ENCODE results near the gene GPS2. TPM values are rescaled to one million over a fixed set of nuclear protein-coding genes. Genes with fewer than 3 reads are reported as not detected.

GPS2 gene
- total RNA-seq, 2 experiments from 2014 or later = 69.8 to 74.7 TPM

- Mint-ChIP-seq H3K27me3 (peaks cover 49% of the 10 kb centered on the region), H3K36me3 (ENCODE audit: low read depth) (no peaks in the 10 kb centered on the region), H3K9me3 (no peaks in the 10 kb centered on the region), H3K4me3 (no peak overlapping the region), H3K27ac (no peak overlapping the region), H3K4me1 (peaks cover 24% of the 10 kb centered on the region)
- DNase-seq = no peak
- POLR2A ChIA-PET = interaction anchor here (1.3 to 1.5 kb wide), 2 partner anchors 14 to 53 kb away, joined by 3 read pairs; partner anchors contain the start of gene ACAP1
- CTCF ChIA-PET = interaction anchor here (1.1 kb wide), 1 partner anchor 13 kb away, joined by 4 read pairs; no protein-coding TSS in a partner anchor
Observed at GRCh38 chr17:7283471-7284216, 31.5 kb downstream of the GPS2 start.

DNA sequence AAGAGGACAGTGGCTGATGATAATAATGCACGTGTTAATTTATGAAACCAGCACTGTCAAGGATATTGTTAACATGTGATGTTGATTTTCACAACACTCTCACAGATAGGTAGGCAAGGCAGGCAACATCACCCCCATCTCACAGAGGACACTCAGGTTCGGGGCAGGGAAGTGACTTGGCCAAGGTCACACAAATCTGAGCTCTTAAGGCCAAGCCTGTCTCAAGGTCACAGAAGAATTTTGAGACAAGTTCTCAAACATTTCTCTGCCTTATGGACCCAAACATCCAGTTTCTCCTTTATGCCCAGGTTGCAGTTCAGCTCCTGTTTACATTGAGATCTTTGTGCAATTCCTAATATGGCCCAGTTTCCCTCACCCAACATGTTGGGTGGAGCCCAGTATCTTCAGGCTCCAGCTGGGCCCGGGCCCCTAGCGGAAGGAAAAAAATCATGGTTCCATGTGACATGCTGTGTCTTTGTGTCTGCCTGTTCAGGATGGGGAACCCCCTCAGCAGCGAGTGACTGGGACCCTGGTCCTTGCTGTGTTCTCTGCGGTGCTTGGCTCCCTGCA is 32.3 kb downstream of the GPS2 start:
- H3K9me3 Mint-ChIP-seq = no peaks in the 10 kb centered on the region
- no peak overlapping the region for H3K27ac Mint-ChIP-seq
- peaks cover 24% of the 10 kb centered on the region for H3K4me1 Mint-ChIP-seq
- DNase-seq = no peak
- no peak overlapping the region for H3K4me3 Mint-ChIP-seq
- H3K36me3 Mint-ChIP-seq (ENCODE audit: low read depth) = no peaks in the 10 kb centered on the region
- CTCF ChIA-PET = interaction anchor here (1.5 kb wide), 1 partner anchor 13 kb away, joined by 9 read pairs; no protein-coding TSS in a partner anchor
- POLR2A ChIA-PET = interaction anchor here (1.3 to 1.6 kb wide), 3 partner anchors 15 to 202 kb away, joined by 3 to 4 read pairs (median 3); partner anchors contain the start of gene POLR2A
- H3K27me3 Mint-ChIP-seq = peaks cover 41% of the 10 kb centered on the region

GRCh38 chr17:7281953-7282751 is 33.0 kb downstream of the GPS2 start:
- Mint-ChIP-seq H3K4me1 (peaks cover 24% of the 10 kb centered on the region), H3K27ac (no peak overlapping the region), H3K27me3 (peaks cover 35% of the 10 kb centered on the region), H3K4me3 (peak overlapping the region; percentile 56), H3K9me3 (no peaks in the 10 kb centered on the region), H3K36me3 (ENCODE audit: low read depth) (no peaks in the 10 kb centered on the region)
- DNase-seq = no peak
- ChIA-PET POLR2A (interaction anchor here (1.1 to 1.6 kb wide), 4 partner anchors 16 to 280 kb away, joined by 3 to 4 read pairs (median 3); partner anchors contain the start of genes POLR2A and SENP3), CTCF (interaction anchor here (1.5 kb wide), 1 partner anchor 14 kb away, joined by 9 read pairs; no protein-coding TSS in a partner anchor)

DNA sequence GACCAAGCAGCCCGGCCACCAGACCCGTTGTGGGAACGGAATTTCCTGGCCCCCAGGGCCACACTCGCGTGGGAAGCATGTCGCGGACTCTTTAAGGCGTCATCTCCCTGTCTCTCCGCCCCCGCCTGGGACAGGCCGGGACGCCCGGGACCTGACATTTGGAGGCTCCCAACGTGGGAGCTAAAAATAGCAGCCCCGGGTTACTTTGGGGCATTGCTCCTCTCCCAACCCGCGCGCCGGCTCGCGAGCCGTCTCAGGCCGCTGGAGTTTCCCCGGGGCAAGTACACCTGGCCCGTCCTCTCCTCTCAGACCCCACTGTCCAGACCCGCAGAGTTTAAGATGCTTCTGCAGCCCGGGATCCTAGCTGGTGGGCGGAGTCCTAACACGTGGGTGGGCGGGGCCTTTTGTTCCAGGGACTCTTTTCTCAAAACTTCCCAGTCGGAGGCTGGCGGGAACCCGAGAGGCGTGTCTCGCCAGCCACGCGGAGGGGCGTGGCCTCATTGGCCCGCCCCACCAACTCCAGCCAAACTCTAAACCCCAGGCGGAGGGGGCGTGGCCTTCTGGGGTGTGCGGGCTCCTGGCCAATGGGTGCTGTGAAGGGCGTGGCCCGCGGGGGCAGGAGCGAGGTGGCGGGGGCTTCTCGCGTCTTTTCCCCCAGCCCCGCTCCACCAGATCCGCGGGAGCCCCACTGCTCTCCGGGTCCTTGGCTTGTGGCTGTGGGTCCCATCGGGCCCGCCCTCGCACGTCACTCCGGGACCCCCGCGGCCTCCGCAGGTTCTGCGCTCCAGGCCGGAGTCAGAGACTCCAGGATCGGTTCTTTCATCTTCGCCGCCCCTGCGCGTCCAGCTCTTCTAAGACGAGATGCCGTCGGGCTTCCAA is 33.8 kb downstream of the GPS2 start, which contains the start of gene SLC2A4:
SLC2A4 (plus strand) TSS at position 645 of the 879 bp plus-strand sequence; CDS start at position 862, 217 bp downstream.
- peaks cover 24% of the 10 kb centered on the region for H3K4me1 Mint-ChIP-seq
- ChIA-PET POLR2A (interaction anchor here (1.1 to 1.6 kb wide), 3 partner anchors 33 to 281 kb away, joined by 3 to 4 read pairs (median 3); partner anchors contain the start of gene SENP3), CTCF (interaction anchor here (0.6 to 1.5 kb wide), 4 partner anchors 15 to 30 kb away, joined by 3 to 9 read pairs (median 3); partner anchors contain the start of gene CTDNEP1)
- peaks cover 30% of the 10 kb centered on the region for H3K27me3 Mint-ChIP-seq
- no peaks in the 10 kb centered on the region for H3K9me3 Mint-ChIP-seq
- peak; percentile 86 for DNase-seq
- H3K4me3 Mint-ChIP-seq = peak within 1 kb of the TSS; percentile 56
- no peaks in the 10 kb centered on the region for H3K36me3 Mint-ChIP-seq (ENCODE audit: low read depth)
- no peak within 1 kb of the TSS for H3K27ac Mint-ChIP-seq

GRCh38 chr17:7280519-7281073 is 34.6 kb downstream of the GPS2 start:
- Mint-ChIP-seq H3K9me3 (no peaks in the 10 kb centered on the region), H3K27me3 (peaks cover 26% of the 10 kb centered on the region), H3K27ac (no peak overlapping the region), H3K4me3 (peak overlapping the region; percentile 56), H3K36me3 (ENCODE audit: low read depth) (no peaks in the 10 kb centered on the region), H3K4me1 (peaks cover 24% of the 10 kb centered on the region)
- DNase-seq = peak; percentile 87
- POLR2A ChIA-PET = interaction anchor here (1.2 kb wide), 1 partner anchor 34 kb away, joined by 3 read pairs; no protein-coding TSS in a partner anchor
- CTCF ChIA-PET = interaction anchor here (1.0 to 1.5 kb wide), 3 partner anchors 16 to 120 kb away, joined by 3 to 9 read pairs (median 4); partner anchors contain the start of gene CTDNEP1

DNA sequence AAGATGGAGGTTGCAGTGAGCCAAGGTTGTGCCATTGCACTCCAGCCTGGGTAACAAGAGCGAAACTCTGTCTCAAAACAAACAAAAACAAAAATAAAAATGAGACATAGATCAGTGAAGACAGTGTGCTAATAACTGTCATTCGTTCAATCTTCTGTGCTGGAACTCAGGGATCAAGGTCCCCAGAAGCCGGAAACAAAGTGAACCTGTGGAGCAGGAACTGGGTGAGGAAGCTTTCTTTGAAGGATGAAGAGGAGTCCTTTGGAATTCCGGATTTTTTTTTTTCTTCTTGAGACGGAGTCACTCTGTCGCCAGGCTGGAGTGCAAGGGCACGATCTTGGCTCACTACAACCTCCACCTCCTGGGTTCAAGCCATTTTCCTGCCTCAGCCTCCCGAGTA is 35.7 kb downstream of the GPS2 start:
- Mint-ChIP-seq H3K27ac (no peak overlapping the region), H3K4me1 (peaks cover 24% of the 10 kb centered on the region), H3K36me3 (ENCODE audit: low read depth) (no peaks in the 10 kb centered on the region), H3K4me3 (no peak overlapping the region), H3K27me3 (peaks cover 26% of the 10 kb centered on the region), H3K9me3 (no peaks in the 10 kb centered on the region)
- ChIA-PET CTCF (interaction anchor here (1.0 kb wide), 1 partner anchor 17 kb away, joined by 7 read pairs; no protein-coding TSS in a partner anchor), POLR2A (no interaction called here)
- DNase-seq = no peak

DNA sequence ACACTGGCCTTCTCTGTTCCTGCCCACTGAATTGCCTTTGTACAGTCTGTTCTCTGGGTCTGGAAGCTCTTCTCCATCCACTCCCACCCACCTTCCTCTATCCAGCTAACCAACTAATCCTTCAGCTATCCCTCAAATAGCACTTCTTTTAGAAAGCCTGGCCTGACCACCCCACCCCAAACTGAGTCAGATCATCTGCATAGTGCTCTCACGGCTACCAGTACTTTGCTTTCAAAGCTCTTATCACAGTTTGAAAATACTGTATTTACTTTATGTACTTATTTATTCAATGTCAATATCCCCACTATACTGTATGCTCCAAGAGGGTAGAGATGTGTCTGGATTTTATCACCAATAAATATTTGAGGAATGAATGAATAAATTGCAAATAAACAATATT is 48.4 kb downstream of the GPS2 start:
- ChIA-PET POLR2A (interaction anchor here (1.7 kb wide), 1 partner anchor 10 kb away, joined by 3 read pairs; no protein-coding TSS in a partner anchor), CTCF (no interaction called here)
- DNase-seq = no peak
- peaks cover 23% of the 10 kb centered on the region for H3K4me1 Mint-ChIP-seq
- H3K36me3 Mint-ChIP-seq (ENCODE audit: low read depth) = no peaks in the 10 kb centered on the region
- H3K4me3 Mint-ChIP-seq = no peak overlapping the region
- H3K27me3 Mint-ChIP-seq = peaks cover 43% of the 10 kb centered on the region
- H3K9me3 Mint-ChIP-seq = no peaks in the 10 kb centered on the region
- H3K27ac Mint-ChIP-seq = no peak overlapping the region

DNA sequence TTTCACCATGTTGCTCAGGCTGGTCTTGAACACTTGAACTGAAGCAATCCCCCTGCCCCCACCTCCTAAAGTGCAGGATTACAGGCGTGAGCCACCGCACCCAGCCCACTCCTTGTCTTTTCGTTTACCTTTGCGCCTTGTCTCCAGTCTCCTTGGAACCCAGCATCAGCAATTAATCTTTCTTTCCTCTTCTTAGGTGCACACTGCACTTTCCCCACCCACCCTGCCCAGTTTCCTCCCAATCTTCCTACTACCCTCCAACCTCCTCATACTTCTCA is 51.4 kb downstream of the GPS2 start:
- ChIA-PET CTCF (interaction anchor here (1.3 kb wide), 1 partner anchor 33 kb away, joined by 5 read pairs; no protein-coding TSS in a partner anchor), POLR2A (no interaction called here)
- peaks cover 37% of the 10 kb centered on the region for H3K27me3 Mint-ChIP-seq
- H3K4me1 Mint-ChIP-seq = peaks cover 28% of the 10 kb centered on the region
- H3K27ac Mint-ChIP-seq = no peak overlapping the region
- DNase-seq = no peak
- H3K9me3 Mint-ChIP-seq = no peaks in the 10 kb centered on the region
- H3K36me3 Mint-ChIP-seq (ENCODE audit: low read depth) = peaks cover 7% of the 10 kb centered on the region
- H3K4me3 Mint-ChIP-seq = no peak overlapping the region

DNA sequence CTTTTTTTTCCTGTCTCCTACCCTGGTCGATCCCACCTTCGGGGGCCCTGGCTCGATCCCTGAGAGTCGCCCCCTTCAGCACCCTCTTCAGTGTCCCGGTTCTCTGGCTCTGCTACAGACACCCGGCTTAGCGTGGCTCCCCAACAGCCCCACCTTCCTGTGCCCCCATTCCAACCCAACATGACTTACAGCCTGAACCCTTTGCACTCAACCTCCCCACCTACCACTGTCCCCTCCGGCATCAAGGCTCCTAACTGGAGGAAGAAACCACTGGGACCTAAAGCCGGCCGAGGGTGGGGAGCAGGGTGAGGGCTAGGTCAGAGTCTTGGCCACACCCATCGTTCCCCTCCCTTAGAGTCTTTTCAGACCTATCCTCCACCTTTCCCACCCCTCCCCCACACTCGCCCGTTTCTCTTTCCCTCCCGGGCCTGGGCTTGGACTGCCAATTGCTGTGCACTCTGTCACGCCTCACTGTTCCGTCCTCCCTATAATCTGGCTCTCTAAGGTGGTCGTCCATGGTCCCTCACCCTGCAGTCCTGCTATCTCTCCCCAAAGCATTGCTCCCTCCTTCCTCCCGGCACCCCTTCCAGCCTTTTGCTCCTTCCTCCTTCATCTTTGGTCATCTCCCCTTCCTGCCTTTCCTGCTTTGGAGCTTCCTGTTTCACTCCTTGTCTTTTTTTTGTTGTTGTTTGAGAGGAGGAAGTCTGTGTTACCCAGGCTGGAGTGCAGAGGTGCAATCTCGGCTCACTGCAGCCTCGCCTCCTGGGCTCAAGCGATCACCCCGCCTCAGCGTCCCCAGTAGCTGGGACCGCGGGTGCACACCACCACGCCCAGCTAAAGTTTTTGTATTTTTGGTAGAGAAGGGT is 52.0 kb downstream of the GPS2 start:
- POLR2A ChIA-PET = no interaction called here
- H3K27me3 Mint-ChIP-seq = peaks cover 35% of the 10 kb centered on the region
- CTCF ChIA-PET = interaction anchor here (1.3 kb wide), 1 partner anchor 34 kb away, joined by 5 read pairs; no protein-coding TSS in a partner anchor
- DNase-seq = no peak
- peak overlapping the region; percentile 62 for H3K4me3 Mint-ChIP-seq
- peaks cover 8% of the 10 kb centered on the region for H3K36me3 Mint-ChIP-seq (ENCODE audit: low read depth)
- H3K4me1 Mint-ChIP-seq = peaks cover 28% of the 10 kb centered on the region
- H3K27ac Mint-ChIP-seq = peak overlapping the region; percentile 16
- H3K9me3 Mint-ChIP-seq = no peaks in the 10 kb centered on the region
